Measurements from ENCODE around the gene PROM1.

DNA sequence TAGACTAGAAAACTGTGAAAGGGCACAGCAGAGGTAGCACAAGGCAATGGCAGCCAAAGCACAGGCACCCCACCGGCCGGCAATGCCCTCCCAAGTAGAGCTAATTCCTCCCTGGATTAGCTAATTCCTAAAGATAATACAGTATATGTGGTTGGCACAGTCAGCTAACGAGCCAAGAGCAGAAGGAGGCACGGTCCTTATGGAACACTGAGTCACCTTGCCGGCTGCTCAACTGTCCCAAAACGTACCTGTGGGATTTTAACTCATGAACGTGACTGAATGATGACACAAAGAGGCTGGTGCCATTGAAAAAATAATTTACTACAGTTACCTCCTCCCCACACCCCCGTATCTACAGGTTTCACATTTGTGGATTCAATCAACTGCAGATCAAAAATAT is 136.1 kb downstream of the PROM1 start:
- TF ChIP-seq ZNF778 (CRISPR knock-in tag; IDR thresholded peaks at IDR 0.05) (no peak), CTCF (IDR thresholded peaks at IDR 0.05 in 2 of 3, conservative IDR thresholded peaks at IDR 0.05 in 1 of 3; ENCODE audit: insufficient read depth in 2 of 3, low read depth in 1 of 3, low read length in 3 of 3) (no peak), ETV5 (CRISPR knock-in tag; IDR thresholded peaks at IDR 0.05; ENCODE audit: low read depth) (no peak), BRF2 (IDR thresholded peaks at IDR 0.05; ENCODE audit: borderline replicate concordance, insufficient read depth, insufficient read length) (no peak), TRIM28 (IDR thresholded peaks at IDR 0.05) (no peak), JUNB (CRISPR knock-in tag; conservative IDR thresholded peaks at IDR 0.05) (no peak)

All from K562 (cell line).